ENCODE data around the gene COL4A2.

COL4A2 gene

GRCh38 chr13:110535526-110535925 is 228.4 kb downstream of the COL4A2 start:
- FAIRE-seq: no peak
- no peak for DNase-seq (ENCODE audit: insufficient read length, low spot score)
- TF ChIP-seq POLR2A (IDR thresholded peaks at IDR 0.05; ENCODE audit: low read depth, low read length): no peak

GRCh38 chr13:110536006-110536693 is 229.1 kb downstream of the COL4A2 start:
- TF ChIP-seq POLR2A (IDR thresholded peaks at IDR 0.05; ENCODE audit: low read depth, low read length): no peak
- DNase-seq (ENCODE audit: insufficient read length, low spot score): no peak
- FAIRE-seq: no peak

- no peak for TF ChIP-seq POLR2A (IDR thresholded peaks at IDR 0.05; ENCODE audit: low read depth, low read length)
- no peak for FAIRE-seq
- no peak for DNase-seq (ENCODE audit: insufficient read length, low spot score)
Observed at GRCh38 chr13:110538632-110539031, 231.5 kb downstream of the COL4A2 start.

- DNase-seq (ENCODE audit: insufficient read length, low spot score) (no peak), FAIRE-seq (no peak)
- no peak for TF ChIP-seq POLR2A (IDR thresholded peaks at IDR 0.05; ENCODE audit: low read depth, low read length)
Observed at GRCh38 chr13:110539894-110540293, 232.8 kb downstream of the COL4A2 start.

GRCh38 chr13:110540871-110541525 is 233.9 kb downstream of the COL4A2 start:
- DNase-seq (ENCODE audit: insufficient read length, low spot score) (no peak), FAIRE-seq (no peak)
- no peak for TF ChIP-seq POLR2A (IDR thresholded peaks at IDR 0.05; ENCODE audit: low read depth, low read length)

GRCh38 chr13:110541526-110541920 is 234.4 kb downstream of the COL4A2 start:
- DNase-seq (ENCODE audit: insufficient read length, low spot score) (no peak), FAIRE-seq (no peak)
- no peak for TF ChIP-seq POLR2A (IDR thresholded peaks at IDR 0.05; ENCODE audit: low read depth, low read length)

- FAIRE-seq (no peak), DNase-seq (ENCODE audit: insufficient read length, low spot score) (no peak)
- TF ChIP-seq POLR2A (IDR thresholded peaks at IDR 0.05; ENCODE audit: low read depth, low read length): no peak
Observed at GRCh38 chr13:110542169-110542796, 235.2 kb downstream of the COL4A2 start.

- no peak for FAIRE-seq
- no peak for DNase-seq (ENCODE audit: insufficient read length, low spot score)
- no peak for TF ChIP-seq POLR2A (IDR thresholded peaks at IDR 0.05; ENCODE audit: low read depth, low read length)
Observed at GRCh38 chr13:110546378-110546777, 239.3 kb downstream of the COL4A2 start.

GRCh38 chr13:110546926-110547325 is 239.8 kb downstream of the COL4A2 start:
- no peak for TF ChIP-seq POLR2A (IDR thresholded peaks at IDR 0.05; ENCODE audit: low read depth, low read length)
- FAIRE-seq: peak; percentile 100

GRCh38 chr13:110548891-110549794 is 242.1 kb downstream of the COL4A2 start:
- no peak for FAIRE-seq
- no peak for TF ChIP-seq POLR2A (IDR thresholded peaks at IDR 0.05; ENCODE audit: low read depth, low read length)
- DNase-seq (ENCODE audit: insufficient read length, low spot score): no peak

More at GRCh38 chr13:110546926-110547325, 239.8 kb downstream of the COL4A2 start:
- DNase-seq (ENCODE audit: insufficient read length, low spot score): peak; percentile 99

- FAIRE-seq (no peak), DNase-seq (ENCODE audit: insufficient read length, low spot score) (no peak)
- no peak for TF ChIP-seq POLR2A (IDR thresholded peaks at IDR 0.05; ENCODE audit: low read depth, low read length)
Observed at GRCh38 chr13:110549795-110550160, 242.7 kb downstream of the COL4A2 start.

- no peak for TF ChIP-seq POLR2A (IDR thresholded peaks at IDR 0.05; ENCODE audit: low read depth, low read length)
- no peak for DNase-seq (ENCODE audit: insufficient read length, low spot score)
- no peak for FAIRE-seq
Observed at GRCh38 chr13:110551284-110551683, 244.2 kb downstream of the COL4A2 start.

- TF ChIP-seq POLR2A (IDR thresholded peaks at IDR 0.05; ENCODE audit: low read depth, low read length): no peak
- DNase-seq (ENCODE audit: insufficient read length, low spot score) (no peak), FAIRE-seq (no peak)
Observed at GRCh38 chr13:110552767-110553166, 245.7 kb downstream of the COL4A2 start.

- DNase-seq (ENCODE audit: insufficient read length, low spot score) (no peak), FAIRE-seq (no peak)
- TF ChIP-seq POLR2A (IDR thresholded peaks at IDR 0.05; ENCODE audit: low read depth, low read length): no peak
Observed at GRCh38 chr13:110553417-110553816, 246.3 kb downstream of the COL4A2 start.
